Measurements from ENCODE around the gene C1orf159. TPM values are rescaled to one million over a fixed set of nuclear protein-coding genes. Genes with fewer than 3 reads are reported as not detected.
A peak's percentile ranks its signal among the peaks of the same experiment; 100 is the strongest.

C1orf159 gene
- total and polyA plus RNA-seq, 9 of the 15 experiments (the other 6 are each of a cell fraction or from before 2014, with no cell fraction given), result 0.28 to 54.9 (median 10.6) TPM

GRCh38 chr1:1058921-1059493 is 56.9 kb downstream of the C1orf159 start (continued):
- TF ChIP-seq E4F1 (CRISPR knock-in tag; IDR thresholded peaks at IDR 0.05; ENCODE audit: borderline replicate concordance), result no peak
- TF ChIP-seq FOXP1 (CRISPR knock-in tag; IDR thresholded peaks at IDR 0.05), result peak; percentile 33; the same call in 1 of the 2 replicates
- TF ChIP-seq GABPB2 (CRISPR knock-in tag; conservative IDR thresholded peaks at IDR 0.05), result no peak
- TF ChIP-seq KDM2B (CRISPR knock-in tag; IDR thresholded peaks at IDR 0.05), result 0 out of 2 replicates have a peak, but pooled peaks have one; percentile 72
- TF ChIP-seq CHD7 (IDR thresholded peaks at IDR 0.05; ENCODE audit: low read depth, low read length), result no peak
- TF ChIP-seq FOXJ3 (CRISPR knock-in tag; IDR thresholded peaks at IDR 0.05), result no peak
- no peak for TF ChIP-seq ZNF354B (CRISPR knock-in tag; IDR thresholded peaks at IDR 0.05)
- no peak for TF ChIP-seq MAFG (tag; conservative IDR thresholded peaks at IDR 0.05)
- TF ChIP-seq NEUROD1 (IDR thresholded peaks at IDR 0.05; ENCODE audit: borderline replicate concordance, low read depth, low read length, partially characterized antibody), result no peak
- TF ChIP-seq RNF219 (CRISPR knock-in tag; IDR thresholded peaks at IDR 0.05), result no peak
- peak; percentile 30 for TF ChIP-seq ARHGAP35 (IDR thresholded peaks at IDR 0.05; ENCODE audit: partially characterized antibody)
